ENCODE measurements around the gene SLC44A5.
"Not testable (repeated sequence)": the region's sequence is repeated elsewhere in the genome, so short reads cannot be mapped to it uniquely, and the experiment has no call there.

The SLC44A5 gene

DNA sequence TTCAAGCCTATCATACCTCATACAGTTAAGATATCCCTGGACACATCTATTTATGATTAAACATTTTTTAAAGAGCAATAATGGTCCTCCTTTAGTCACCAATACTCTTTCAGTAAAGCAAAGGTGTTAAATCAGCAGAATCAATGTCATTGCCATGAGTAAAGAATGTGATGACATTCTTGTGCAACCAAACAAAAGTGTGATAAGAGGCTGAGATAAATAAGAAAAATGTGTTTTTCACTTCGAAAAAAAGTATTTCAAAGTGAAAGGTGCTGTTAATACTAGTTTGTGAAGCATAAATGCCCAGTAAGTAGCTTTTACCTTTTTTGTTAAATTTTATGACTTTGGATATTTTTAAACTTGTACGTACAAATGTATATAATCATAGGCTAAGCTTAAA, 8.4 kb downstream of the SLC44A5 start:
- H3K27ac ChIP-seq = no peak overlapping the region
- H3K9me3 ChIP-seq (ENCODE audit: low read depth, low read length) = no peaks in the 10 kb centered on the region
- no peak for DNase-seq (ENCODE audit: low read depth, low spot score)
- H3K36me3 ChIP-seq (ENCODE audit: insufficient read depth, low read length) = no peaks in the 10 kb centered on the region
- no peak overlapping the region for H3K9ac ChIP-seq (ENCODE audit: insufficient read length)
- H3K4me3 ChIP-seq = no peak overlapping the region
- no peak for TF ChIP-seq EZH2 (IDR thresholded peaks at IDR 0.05)
- no peak for TF ChIP-seq FOXP2 (optimal IDR thresholded peaks at IDR 0.05; ENCODE audit: control extremely low read depth, extremely low read length, insufficient read depth)
- no peak for TF ChIP-seq POLR2AphosphoS5 (IDR thresholded peaks at IDR 0.05; ENCODE audit: borderline replicate concordance, low read depth, low read length)

DNA sequence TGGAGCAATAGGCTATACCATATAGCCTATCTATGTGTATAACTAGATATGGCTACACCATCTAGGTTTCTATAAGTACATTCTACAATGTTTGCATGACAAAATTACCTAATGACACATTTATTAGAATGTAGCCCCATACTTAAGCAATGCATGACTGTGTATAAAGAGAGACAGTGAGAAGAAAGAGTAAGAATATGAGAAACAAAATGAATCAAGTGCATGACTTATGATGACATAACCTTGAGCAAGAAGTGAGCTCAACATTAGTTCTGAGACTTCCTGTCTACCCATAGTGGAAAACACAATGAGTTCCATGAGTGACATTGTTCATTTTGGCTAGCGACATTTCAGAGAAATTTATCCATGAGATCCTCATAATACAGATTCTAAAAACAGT, 10.1 kb downstream of the SLC44A5 start:
- no peak overlapping the region for H3K9ac ChIP-seq (ENCODE audit: insufficient read length)
- TF ChIP-seq POLR2AphosphoS5 (IDR thresholded peaks at IDR 0.05; ENCODE audit: borderline replicate concordance, low read depth, low read length) (no peak), EZH2 (IDR thresholded peaks at IDR 0.05) (no peak), FOXP2 (optimal IDR thresholded peaks at IDR 0.05; ENCODE audit: control extremely low read depth, extremely low read length, insufficient read depth) (no peak)
- DNase-seq (ENCODE audit: low read depth, low spot score) = no peak
- no peaks in the 10 kb centered on the region for H3K9me3 ChIP-seq (ENCODE audit: low read depth, low read length)
- H3K4me3 ChIP-seq = no peak overlapping the region
- H3K27ac ChIP-seq = no peak overlapping the region
- H3K36me3 ChIP-seq (ENCODE audit: insufficient read depth, low read length) = no peaks in the 10 kb centered on the region

DNA sequence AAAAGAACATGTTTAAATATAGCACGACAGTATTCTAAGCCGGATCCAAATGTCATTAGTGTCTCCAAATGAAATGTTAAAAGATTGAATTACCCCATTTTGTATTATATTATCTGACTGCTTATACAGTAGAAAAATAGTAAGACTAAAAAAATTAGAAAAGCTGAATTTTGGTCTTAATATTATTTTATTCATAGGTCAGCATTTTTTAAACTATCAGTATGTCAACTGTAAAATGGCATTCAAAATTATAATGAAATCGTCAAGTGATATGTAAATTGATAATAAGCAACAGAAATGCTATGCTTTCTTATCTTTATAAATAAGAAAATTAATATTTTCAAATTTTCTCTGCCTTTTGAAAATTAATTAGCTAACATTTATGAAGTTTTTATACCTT, 16.6 kb downstream of the SLC44A5 start:
- no peak for DNase-seq (ENCODE audit: low read depth, low spot score)
- H3K9me3 ChIP-seq (ENCODE audit: low read depth, low read length) = no peaks in the 10 kb centered on the region
- no peak overlapping the region for H3K9ac ChIP-seq (ENCODE audit: insufficient read length)
- H3K27ac ChIP-seq = no peak overlapping the region
- H3K4me3 ChIP-seq = no peak overlapping the region
- TF ChIP-seq FOXP2 (optimal IDR thresholded peaks at IDR 0.05; ENCODE audit: control extremely low read depth, extremely low read length, insufficient read depth) = no peak
- no peak for TF ChIP-seq POLR2AphosphoS5 (IDR thresholded peaks at IDR 0.05; ENCODE audit: borderline replicate concordance, low read depth, low read length)
- TF ChIP-seq EZH2 (IDR thresholded peaks at IDR 0.05) = no peak
- no peaks in the 10 kb centered on the region for H3K36me3 ChIP-seq (ENCODE audit: insufficient read depth, low read length)

DNA sequence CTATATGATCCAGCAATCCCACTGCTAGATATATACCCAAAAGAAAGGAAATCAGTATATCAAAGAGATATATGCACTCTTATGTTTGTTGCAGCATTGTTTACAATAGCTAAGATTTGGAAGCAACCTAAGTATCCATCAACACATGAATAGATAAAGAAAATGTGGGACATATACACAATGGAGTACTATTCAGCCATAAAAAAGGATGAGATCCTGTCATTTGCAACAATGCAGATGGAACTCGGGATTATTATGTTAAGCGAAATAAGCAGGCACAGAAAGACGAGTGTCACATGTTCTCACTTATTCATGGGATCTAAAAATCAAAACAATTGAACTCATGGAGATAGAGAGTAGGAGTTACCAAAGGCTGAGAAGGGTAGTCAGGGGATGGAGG, 17.5 kb downstream of the SLC44A5 start:
- not testable (repeated sequence) for H3K27ac ChIP-seq; H3K9me3 ChIP-seq (ENCODE audit: low read depth, low read length); DNase-seq (ENCODE audit: low read depth, low spot score)

DNA sequence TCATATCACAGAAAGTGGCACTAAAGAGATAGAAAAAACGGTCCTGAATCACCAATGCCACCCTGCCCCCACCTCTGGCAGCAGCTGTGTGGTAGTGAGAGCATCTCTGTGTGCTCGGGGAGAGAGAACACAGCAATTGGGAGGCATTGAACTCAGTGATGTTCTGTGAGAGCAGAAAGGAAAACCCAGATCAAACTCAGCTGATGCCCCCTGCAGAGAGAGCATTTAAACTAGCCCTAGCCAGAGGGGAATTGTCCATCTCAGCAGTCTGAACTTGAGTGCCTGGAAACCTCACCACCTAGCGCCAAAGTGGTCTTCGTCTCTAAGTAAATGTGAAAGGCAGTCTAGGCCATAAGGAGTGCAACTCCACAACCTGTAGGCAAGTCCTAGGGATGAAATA, 21.3 kb downstream of the SLC44A5 start:
- DNase-seq (ENCODE audit: low read depth, low spot score) = no peak
- Histone ChIP-seq H3K36me3 (ENCODE audit: insufficient read depth, low read length) (no peaks in the 10 kb centered on the region), H3K4me3 (no peak overlapping the region), H3K9ac (ENCODE audit: insufficient read length) (no peak overlapping the region), H3K9me3 (ENCODE audit: low read depth, low read length) (no peaks in the 10 kb centered on the region), H3K27ac (no peak overlapping the region)
- TF ChIP-seq EZH2 (IDR thresholded peaks at IDR 0.05) (no peak), POLR2AphosphoS5 (IDR thresholded peaks at IDR 0.05; ENCODE audit: borderline replicate concordance, low read depth, low read length) (no peak), FOXP2 (optimal IDR thresholded peaks at IDR 0.05; ENCODE audit: control extremely low read depth, extremely low read length, insufficient read depth) (no peak)

More for the DNA sequence above, 17.5 kb downstream of the SLC44A5 start:
- H3K36me3 ChIP-seq (ENCODE audit: insufficient read depth, low read length); H3K4me3 ChIP-seq; H3K9ac ChIP-seq (ENCODE audit: insufficient read length): not testable (repeated sequence)

DNA sequence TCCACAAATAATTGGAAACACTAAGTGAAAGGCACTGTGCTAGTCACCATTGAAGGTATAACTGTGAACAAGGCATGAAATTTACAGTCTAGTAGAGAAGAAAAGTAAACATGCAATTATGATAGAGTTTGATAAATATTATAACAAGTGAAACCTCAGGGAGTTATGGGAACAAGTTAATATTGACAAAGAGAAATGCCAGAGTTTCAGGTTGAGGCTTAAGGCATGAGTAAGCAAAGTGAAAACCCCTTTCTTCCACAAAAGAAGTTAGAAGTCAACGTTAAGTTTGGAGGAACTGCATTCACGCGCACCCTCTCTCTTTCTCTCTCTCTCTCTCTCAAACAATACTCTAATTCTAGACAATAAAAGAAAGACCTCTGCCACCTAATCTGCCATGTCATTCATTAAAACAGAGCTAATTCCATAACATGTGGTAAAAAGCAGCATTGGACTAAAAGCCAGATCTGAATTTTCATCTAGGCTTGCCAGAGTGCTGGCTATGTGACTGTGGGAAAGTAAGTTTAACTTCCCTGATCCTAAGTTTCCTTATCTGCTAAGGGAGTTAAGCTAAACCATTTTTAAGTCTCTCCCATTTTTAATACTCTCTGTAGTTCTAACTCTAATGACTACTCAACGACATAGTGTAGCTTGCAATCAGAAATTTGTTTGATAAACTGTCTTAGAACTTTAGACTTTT, 22.0 kb downstream of the SLC44A5 start:
- no peak for DNase-seq (ENCODE audit: low read depth, low spot score)
- Histone ChIP-seq H3K9ac (ENCODE audit: insufficient read length) (no peak overlapping the region), H3K9me3 (ENCODE audit: low read depth, low read length) (no peaks in the 10 kb centered on the region), H3K36me3 (ENCODE audit: insufficient read depth, low read length) (no peaks in the 10 kb centered on the region), H3K4me3 (no peak overlapping the region), H3K27ac (no peak overlapping the region)
- TF ChIP-seq FOXP2 (optimal IDR thresholded peaks at IDR 0.05; ENCODE audit: control extremely low read depth, extremely low read length, insufficient read depth) (no peak), EZH2 (IDR thresholded peaks at IDR 0.05) (no peak), POLR2AphosphoS5 (IDR thresholded peaks at IDR 0.05; ENCODE audit: borderline replicate concordance, low read depth, low read length) (no peak)

DNA sequence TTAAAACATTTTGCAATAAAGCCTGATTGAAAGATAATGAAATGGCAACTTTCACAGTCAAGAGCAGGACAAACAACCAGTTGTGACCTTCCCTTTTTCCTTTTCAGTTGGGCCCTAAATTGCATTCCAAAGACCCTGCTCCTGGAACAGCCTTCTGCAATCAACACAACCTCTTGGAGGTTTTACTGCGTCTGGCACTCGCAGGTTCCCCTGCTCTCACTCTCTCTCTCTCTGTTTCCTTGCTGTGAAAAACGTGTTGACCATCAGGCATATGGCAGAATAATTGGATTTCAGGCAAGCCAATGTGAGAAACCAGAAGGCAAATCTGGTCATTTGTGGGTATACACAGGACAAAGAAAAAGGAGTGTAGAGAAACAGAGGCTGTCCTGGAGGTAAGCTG, 23.2 kb downstream of the SLC44A5 start:
- Histone ChIP-seq H3K9ac (ENCODE audit: insufficient read length) (no peak overlapping the region), H3K36me3 (ENCODE audit: insufficient read depth, low read length) (no peaks in the 10 kb centered on the region), H3K27ac (no peak overlapping the region), H3K4me3 (no peak overlapping the region), H3K9me3 (ENCODE audit: low read depth, low read length) (no peaks in the 10 kb centered on the region)
- DNase-seq (ENCODE audit: low read depth, low spot score) = no peak
- TF ChIP-seq EZH2 (IDR thresholded peaks at IDR 0.05) = no peak
- TF ChIP-seq POLR2AphosphoS5 (IDR thresholded peaks at IDR 0.05; ENCODE audit: borderline replicate concordance, low read depth, low read length) = no peak
- no peak for TF ChIP-seq FOXP2 (optimal IDR thresholded peaks at IDR 0.05; ENCODE audit: control extremely low read depth, extremely low read length, insufficient read depth)

DNA sequence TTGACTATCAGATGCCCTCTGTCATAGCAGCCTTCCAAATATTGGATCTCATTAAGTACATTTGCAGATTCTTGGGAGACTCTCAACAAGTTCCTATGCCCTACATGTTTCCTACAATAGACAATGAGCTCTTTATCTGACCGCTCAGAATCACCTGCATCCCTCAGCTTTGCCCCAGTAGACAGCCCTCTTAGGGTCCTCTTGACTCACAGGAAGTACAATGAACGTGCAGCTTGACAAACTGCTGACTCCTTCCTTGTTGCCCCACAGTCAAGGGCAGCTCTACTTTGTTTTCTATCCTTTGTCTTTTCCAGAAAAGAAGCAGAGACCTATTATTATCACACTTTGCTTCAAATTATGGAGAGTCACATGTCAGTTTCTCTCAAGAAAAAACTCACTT, 27.6 kb downstream of the SLC44A5 start:
- Histone ChIP-seq H3K4me3 (no peak overlapping the region), H3K27ac (no peak overlapping the region), H3K36me3 (ENCODE audit: insufficient read depth, low read length) (no peaks in the 10 kb centered on the region), H3K9me3 (ENCODE audit: low read depth, low read length) (no peaks in the 10 kb centered on the region), H3K9ac (ENCODE audit: insufficient read length) (no peak overlapping the region)
- DNase-seq (ENCODE audit: low read depth, low spot score) = no peak
- no peak for TF ChIP-seq FOXP2 (optimal IDR thresholded peaks at IDR 0.05; ENCODE audit: control extremely low read depth, extremely low read length, insufficient read depth)
- TF ChIP-seq POLR2AphosphoS5 (IDR thresholded peaks at IDR 0.05; ENCODE audit: borderline replicate concordance, low read depth, low read length) = no peak
- no peak for TF ChIP-seq EZH2 (IDR thresholded peaks at IDR 0.05)

DNA sequence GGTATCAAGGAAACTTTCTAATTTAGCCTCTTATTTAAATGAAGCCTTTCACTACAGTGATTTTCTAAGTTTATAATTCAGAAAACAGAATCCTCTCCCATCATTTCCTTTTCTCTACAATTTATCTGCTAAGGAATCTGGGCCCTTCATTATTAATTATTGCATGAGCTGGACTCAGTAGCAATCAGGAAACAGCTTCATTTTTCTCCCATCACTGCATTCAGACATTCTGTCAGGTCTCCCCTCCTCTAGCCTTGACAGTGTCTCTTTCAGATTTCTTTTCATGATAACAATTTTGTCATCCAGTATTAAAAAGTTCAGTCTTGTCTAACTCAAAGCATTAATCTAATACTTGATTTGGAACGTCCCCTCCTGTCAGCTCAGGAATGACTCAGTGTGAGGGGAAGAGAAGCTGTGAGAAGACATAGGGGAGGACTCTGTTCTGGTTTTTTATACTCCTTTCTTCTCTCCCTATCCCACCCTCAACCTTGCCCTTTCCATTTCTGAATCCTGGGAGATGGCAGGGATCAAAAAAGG, 28.1 kb downstream of the SLC44A5 start:
- H3K9ac ChIP-seq (ENCODE audit: insufficient read length) = no peak overlapping the region
- H3K9me3 ChIP-seq (ENCODE audit: low read depth, low read length) = no peaks in the 10 kb centered on the region
- no peaks in the 10 kb centered on the region for H3K36me3 ChIP-seq (ENCODE audit: insufficient read depth, low read length)
- TF ChIP-seq EZH2 (IDR thresholded peaks at IDR 0.05) (no peak), FOXP2 (optimal IDR thresholded peaks at IDR 0.05; ENCODE audit: control extremely low read depth, extremely low read length, insufficient read depth) (no peak)
- DNase-seq (ENCODE audit: low read depth, low spot score) = no peak
- H3K4me3 ChIP-seq = no peak overlapping the region
- no peak overlapping the region for H3K27ac ChIP-seq

Measured in SK-N-MC (cell line).